H9 (cell line): ENCODE data around the gene THSD4. TPM values are rescaled to one million over a fixed set of nuclear protein-coding genes. Genes with fewer than 3 reads are reported as not detected.

Experiments used
- DNase-seq: peaks from one replicate; pipeline ENCODE4 v3.0.0-alpha.2; 2017
- H2AFZ ChIP-seq: one replicate; pipeline ENCODE4 v1.6.1; 2013; ENCODE audit warnings: mild to moderate bottlenecking, low read length, control low read depth, moderate library complexity
- H2AK5ac ChIP-seq: 2 replicates; pipeline ENCODE4 v1.6.1; 2013; ENCODE audit warnings: low read length, control low read depth, mixed read lengths; ENCODE audit not compliant: insufficient read length
- H2BK120ac ChIP-seq: one replicate; pipeline ENCODE4 v1.6.1; 2013; ENCODE audit warnings: low read depth, mild to moderate bottlenecking, low read length, control low read depth, inconsistent platforms; ENCODE audit not compliant: poor library complexity, severe bottlenecking
- H2BK12ac ChIP-seq: 2 replicates; pipeline ENCODE4 v1.6.1; 2013; ENCODE audit warnings: low read length, control low read depth, mixed read lengths, low read depth; ENCODE audit not compliant: insufficient read length
- H2BK15ac ChIP-seq: 2 replicates; pipeline ENCODE4 v1.6.1; 2013; ENCODE audit warnings: low read depth, low read length, control low read depth
- H2BK20ac ChIP-seq: one replicate; pipeline ENCODE4 v1.6.1; 2013; ENCODE audit warnings: low read depth, mild to moderate bottlenecking, low read length, control low read depth, inconsistent platforms; ENCODE audit not compliant: poor library complexity, severe bottlenecking
- H2BK5ac ChIP-seq: 2 replicates; pipeline ENCODE4 v1.6.1; 2013; ENCODE audit warnings: low read length, control low read depth, mixed read lengths; ENCODE audit not compliant: insufficient read length
- H3K14ac ChIP-seq: 2 replicates; pipeline ENCODE4 v1.6.1; 2013; ENCODE audit warnings: low read length, control low read depth; ENCODE audit not compliant: insufficient read depth
- H3K18ac ChIP-seq: 2 replicates; pipeline ENCODE4 v1.6.1; 2013; ENCODE audit warnings: low read depth, mild to moderate bottlenecking, mixed read lengths, low read length, control low read depth; ENCODE audit not compliant: insufficient read length
- H3K23ac ChIP-seq: 2 replicates; pipeline ENCODE4 v1.6.1; 2013; ENCODE audit warnings: low read length, control low read depth, mixed read lengths, low read depth; ENCODE audit not compliant: insufficient read length
- H3K23me2 ChIP-seq: 2 replicates; pipeline ENCODE4 v1.6.1; 2013; ENCODE audit warnings: low read depth, mild to moderate bottlenecking, mixed read lengths, low read length, control low read depth; ENCODE audit not compliant: insufficient read length, poor library complexity, severe bottlenecking
- H3K27ac ChIP-seq: 2 replicates; pipeline ENCODE4 v1.5.1; 2013; ENCODE audit warnings: low read length, control low read depth, mixed read lengths, low read depth; ENCODE audit not compliant: insufficient read length
- H3K27me3 ChIP-seq: 2 replicates; pipeline ENCODE4 v1.6.1; 2013; ENCODE audit warnings: low read length, control low read depth, inconsistent platforms; ENCODE audit not compliant: insufficient read depth
- H3K4ac ChIP-seq: 2 replicates; pipeline ENCODE4 v1.6.1; 2013; ENCODE audit warnings: low read depth, mild to moderate bottlenecking, control low read depth, inconsistent platforms, low read length, moderate library complexity
- H3K4me1 ChIP-seq: 2 replicates; pipeline ENCODE4 v1.6.1; 2013; ENCODE audit warnings: low read length, control low read depth, inconsistent platforms; ENCODE audit not compliant: insufficient read depth
- H3K4me2 ChIP-seq: 2 replicates; pipeline ENCODE4 v1.6.1; 2013; ENCODE audit warnings: low read length, control low read depth, mixed read lengths; ENCODE audit not compliant: insufficient read length, insufficient read depth
- H3K56ac ChIP-seq: 2 replicates; pipeline ENCODE4 v1.6.1; 2013; ENCODE audit warnings: low read depth, mild to moderate bottlenecking, mixed read lengths, low read length, control low read depth; ENCODE audit not compliant: insufficient read length
- H3K79me1 ChIP-seq: 2 replicates; pipeline ENCODE4 v1.6.1; 2013; ENCODE audit warnings: low read depth, mild to moderate bottlenecking, moderate library complexity, low read length, control low read depth, inconsistent platforms; ENCODE audit not compliant: insufficient read depth, poor library complexity, severe bottlenecking
- H3K79me2 ChIP-seq: 2 replicates; pipeline ENCODE4 v1.6.1; 2013; ENCODE audit warnings: low read length, control low read depth, inconsistent platforms; ENCODE audit not compliant: insufficient read depth
- H3K9ac ChIP-seq: 2 replicates; pipeline ENCODE4 v1.6.1; 2013; ENCODE audit warnings: low read length, control low read depth, mixed read lengths; ENCODE audit not compliant: insufficient read length; ENCODE audit errors: extremely low read depth
- H3K9me3 ChIP-seq: one replicate; pipeline ENCODE4 v1.6.1; 2013; ENCODE audit warnings: low read depth, low read length, inconsistent platforms; ENCODE audit not compliant: control insufficient read depth
- H3T11ph ChIP-seq: one replicate; pipeline ENCODE4 v1.6.1; 2013; ENCODE audit warnings: mild to moderate bottlenecking, low read length, control low read depth, inconsistent platforms
- H4K20me1 ChIP-seq: one replicate; pipeline ENCODE4 v1.6.1; 2013; ENCODE audit not compliant: control insufficient read depth, insufficient read length, insufficient read depth
- H4K5ac ChIP-seq: 2 replicates; pipeline ENCODE4 v1.6.1; 2013; ENCODE audit warnings: low read depth, mild to moderate bottlenecking, mixed read lengths, low read length, control low read depth; ENCODE audit not compliant: insufficient read length
- H4K8ac ChIP-seq: replicated peaks from 2 replicates; pipeline ENCODE4 v1.6.1; 2013; ENCODE audit warnings: low read length, control low read depth, mixed read lengths, low read depth; ENCODE audit not compliant: insufficient read length
- H4K91ac ChIP-seq: 2 replicates; pipeline ENCODE4 v1.6.1; 2013; ENCODE audit warnings: low read depth, mild to moderate bottlenecking, moderate library complexity, mixed read lengths, low read length, control low read depth; ENCODE audit not compliant: insufficient read length
- H3K27ac Mint-ChIP-seq, 3 experiments: 2 replicates in 2 of 3; 3 replicates in 1 of 3; pipeline ENCODE4 v1.8.0; 2020 to 2021; ENCODE audit warnings: mixed read lengths in 3 of 3, mild to moderate bottlenecking in 1 of 3, moderate library complexity in 1 of 3
- H3K27me3 Mint-ChIP-seq: 2 replicates; pipeline ENCODE4 v1.8.0; 2021; ENCODE audit warnings: low read depth, mild to moderate bottlenecking, moderate library complexity, mixed read lengths
- H3K36me3 Mint-ChIP-seq, 3 experiments: 2 replicates in 2 of 3; 3 replicates in 1 of 3; pipeline ENCODE4 v1.8.0; 2020 to 2021; ENCODE audit warnings: low read depth in 3 of 3, mixed read lengths in 3 of 3; ENCODE audit not compliant: insufficient read depth in 1 of 3
- H3K4me1 Mint-ChIP-seq, 2 experiments: 2 replicates each; pipeline ENCODE4 v1.8.0; 2020; ENCODE audit warnings: mixed read lengths in 2 of 2
- H3K4me3 Mint-ChIP-seq, 2 experiments: 2 replicates in 1 of 2; 3 replicates in 1 of 2; pipeline ENCODE4 v1.8.0; 2020 to 2021; ENCODE audit warnings: mild to moderate bottlenecking in 2 of 2, mixed read lengths in 2 of 2, moderate library complexity in 1 of 2
- H3K9me3 Mint-ChIP-seq, 2 experiments: 2 replicates in 1 of 2; 3 replicates in 1 of 2; pipeline ENCODE4 v1.8.0; 2020; ENCODE audit warnings: mild to moderate bottlenecking in 2 of 2, mixed read lengths in 2 of 2, moderate library complexity in 1 of 2
- WGBS: extraction: QIAGEN DNeasy Blood & Tissue Kit; methylation state at CpG from one replicate; pipeline ENCODE4 v1.1.7; 2013; ENCODE audit warnings: missing lambda C conversion rate, low lambda C conversion rate, mixed read lengths; ENCODE audit not compliant: insufficient read length; ENCODE audit errors: extremely low coverage; 5-methylcytosine and 5-hydroxymethylcytosine counted together
- total RNA-seq: library from RNA; stranded (reverse); gene quantifications from 2 replicates; pipeline ENCODE4 v1.2.1, GENCODE V29; 2021
- TF ChIP-seq, protein P1 (sequence below): fragments of 200-600 bp; sonication (generic); conservative IDR thresholded peaks from 3 replicates; pipeline ENCODE4 v1.8.0; 2021; ENCODE audit warnings: antibody characterized with exemption, mild to moderate bottlenecking

Gene THSD4
- total RNA-seq, 1 experiment from 2014 or later, result 5.5 TPM

DNA sequence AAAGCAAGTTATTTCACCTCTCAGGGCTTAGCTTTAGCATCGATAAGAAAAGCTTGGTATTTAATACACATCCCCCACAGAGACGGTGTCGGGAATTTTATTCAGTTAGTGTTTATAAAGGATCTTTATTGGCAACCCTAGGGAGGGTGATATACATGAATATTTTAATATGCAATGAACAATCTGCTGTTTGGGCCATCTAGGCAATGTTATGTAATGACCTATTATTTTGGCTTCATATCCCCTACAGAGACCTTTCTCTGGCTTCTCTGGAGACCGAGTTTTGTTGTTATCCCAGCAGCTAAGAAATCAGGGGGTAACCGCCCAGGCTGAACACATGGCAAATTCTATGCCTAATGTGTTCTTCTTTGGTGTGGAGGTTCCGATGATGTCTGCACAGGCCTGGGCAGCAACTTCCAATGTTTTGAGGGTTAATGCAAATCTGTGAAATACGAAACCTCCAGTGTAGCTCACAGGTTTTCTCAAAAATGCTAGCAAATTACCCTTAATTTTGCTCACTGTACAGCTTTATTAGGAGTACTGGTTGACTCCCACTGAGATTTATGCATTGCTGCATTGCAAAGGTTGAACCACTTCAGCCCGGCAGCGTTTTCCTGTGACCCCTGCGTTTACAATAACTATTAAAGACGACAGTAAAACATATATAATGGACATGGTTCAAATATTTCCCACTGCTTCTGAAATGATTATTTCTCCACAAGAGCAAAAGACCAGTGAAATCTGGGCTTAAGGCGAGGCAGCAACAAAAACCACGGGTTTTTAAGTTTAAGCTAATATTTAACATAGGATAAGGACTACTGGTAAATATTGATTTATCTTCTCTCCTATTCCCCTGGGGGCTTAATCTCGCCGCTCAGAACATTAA lies 396.8 kb downstream of the THSD4 start:
- no CpG with 5 or more reads among the region's 15 CpGs for WGBS
- no peaks in the 10 kb centered on the region for H4K20me1 ChIP-seq
- no peaks in the 10 kb centered on the region for H3K9me3 ChIP-seq
- no peak overlapping the region for H3K4me3 Mint-ChIP-seq
- H3K79me1 ChIP-seq, result no peaks in the 10 kb centered on the region
- H3T11ph ChIP-seq, result no peak overlapping the region
- no peaks in the 10 kb centered on the region for H3K27me3 Mint-ChIP-seq
- no peak overlapping the region for H3K14ac ChIP-seq
- no peak overlapping the region for H4K91ac ChIP-seq
- no peak overlapping the region for H3K56ac ChIP-seq
- no peaks in the 10 kb centered on the region for H3K23me2 ChIP-seq
- H4K5ac ChIP-seq, result no peak overlapping the region
- peaks cover 7% of the 10 kb centered on the region; the same call in 1 of the 2 replicates for H3K4me1 ChIP-seq
- H3K27ac Mint-ChIP-seq, result no peak overlapping the region
- H3K4me1 Mint-ChIP-seq, result peaks cover 15 to 18% of the 10 kb centered on the region in 2 experiments
- H3K27ac ChIP-seq, result no peak overlapping the region
- no peak overlapping the region for H2AK5ac ChIP-seq
- no peak overlapping the region for H2BK20ac ChIP-seq
- H3K4me2 ChIP-seq, result no peak overlapping the region
- no peaks in the 10 kb centered on the region for H3K9me3 Mint-ChIP-seq
- H4K8ac ChIP-seq, result no peak overlapping the region
- no peak overlapping the region for H2AFZ ChIP-seq
- no peak overlapping the region for H2BK5ac ChIP-seq
- no peak overlapping the region for H2BK15ac ChIP-seq
- no peak for DNase-seq
- no peak overlapping the region for H2BK12ac ChIP-seq
- no peak overlapping the region for H3K9ac ChIP-seq
- H3K36me3 Mint-ChIP-seq, result no peaks in the 10 kb centered on the region
- TF ChIP-seq, protein P1, sequence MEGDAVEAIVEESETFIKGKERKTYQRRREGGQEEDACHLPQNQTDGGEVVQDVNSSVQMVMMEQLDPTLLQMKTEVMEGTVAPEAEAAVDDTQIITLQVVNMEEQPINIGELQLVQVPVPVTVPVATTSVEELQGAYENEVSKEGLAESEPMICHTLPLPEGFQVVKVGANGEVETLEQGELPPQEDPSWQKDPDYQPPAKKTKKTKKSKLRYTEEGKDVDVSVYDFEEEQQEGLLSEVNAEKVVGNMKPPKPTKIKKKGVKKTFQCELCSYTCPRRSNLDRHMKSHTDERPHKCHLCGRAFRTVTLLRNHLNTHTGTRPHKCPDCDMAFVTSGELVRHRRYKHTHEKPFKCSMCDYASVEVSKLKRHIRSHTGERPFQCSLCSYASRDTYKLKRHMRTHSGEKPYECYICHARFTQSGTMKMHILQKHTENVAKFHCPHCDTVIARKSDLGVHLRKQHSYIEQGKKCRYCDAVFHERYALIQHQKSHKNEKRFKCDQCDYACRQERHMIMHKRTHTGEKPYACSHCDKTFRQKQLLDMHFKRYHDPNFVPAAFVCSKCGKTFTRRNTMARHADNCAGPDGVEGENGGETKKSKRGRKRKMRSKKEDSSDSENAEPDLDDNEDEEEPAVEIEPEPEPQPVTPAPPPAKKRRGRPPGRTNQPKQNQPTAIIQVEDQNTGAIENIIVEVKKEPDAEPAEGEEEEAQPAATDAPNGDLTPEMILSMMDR, result no peak
- no peak overlapping the region for H3K4ac ChIP-seq
- no peaks in the 10 kb centered on the region for H3K79me2 ChIP-seq
- no peak overlapping the region for H3K23ac ChIP-seq
- no peaks in the 10 kb centered on the region for H3K27me3 ChIP-seq
- no peak overlapping the region for H2BK120ac ChIP-seq
- H3K18ac ChIP-seq, result no peak overlapping the region
